ENCODE data around the gene LRP5. TPM values are rescaled to one million over a fixed set of nuclear protein-coding genes. Genes with fewer than 3 reads are reported as not detected.

Gene LRP5
- total RNA-seq, 1 experiment from 2014 or later = 129 TPM

DNA sequence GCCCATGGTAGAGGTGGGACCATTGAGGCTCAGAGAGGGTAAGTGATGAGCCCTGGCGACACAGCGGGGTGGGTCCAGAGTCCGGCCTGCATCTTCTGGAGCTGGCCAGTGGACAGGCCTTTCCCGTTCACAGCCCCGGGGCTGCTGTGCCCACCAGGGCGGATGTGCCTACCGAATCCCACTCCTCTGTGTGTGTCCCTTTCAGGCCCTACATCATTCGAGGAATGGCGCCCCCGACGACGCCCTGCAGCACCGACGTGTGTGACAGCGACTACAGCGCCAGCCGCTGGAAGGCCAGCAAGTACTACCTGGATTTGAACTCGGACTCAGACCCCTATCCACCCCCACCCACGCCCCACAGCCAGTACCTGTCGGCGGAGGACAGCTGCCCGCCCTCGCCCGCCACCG, 136.2 kb downstream of the LRP5 start:
- CTCF ChIA-PET = interaction anchor here (0.6 to 0.7 kb wide), 2 partner anchors 191 to 600 kb away, joined by 4 to 10 read pairs; no protein-coding TSS in a partner anchor
- Histone ChIP-seq H3K79me2 (ENCODE audit: low read depth) (no peaks in the 10 kb centered on the region), H3K36me3 (ENCODE audit: low read depth) (peaks cover 8% of the 10 kb centered on the region), H3K4me3 (no peak overlapping the region), H3K4me1 (replicated peaks; ENCODE audit: insufficient read depth) (no peaks in the 10 kb centered on the region), H3K27me3 (ENCODE audit: insufficient read depth, low read depth) (no peaks in the 10 kb centered on the region), H3K27ac (no peak overlapping the region), H4K20me1 (ENCODE audit: insufficient read depth) (peaks cover 12% of the 10 kb centered on the region), H2AFZ (no peak overlapping the region), H3K9me2 (ENCODE audit: insufficient read depth) (no peaks in the 10 kb centered on the region), H3F3A (ENCODE audit: insufficient read depth, low read depth) (peaks cover 18% of the 10 kb centered on the region; the same call in 1 of the 2 replicates), H3K4me2 (no peak overlapping the region), H3K9me3 (ENCODE audit: insufficient read depth, low read depth) (no peaks in the 10 kb centered on the region)
- intact Hi-C loops (cut with micrococcal nuclease; ENCODE audit: unreplicated experiment) = no loop called here
- DNase-seq = no peak
- POLR2A ChIA-PET (ENCODE audit: unreplicated experiment) = interaction anchor here (0.5 kb wide), 1 partner anchor 203 kb away, joined by 4 read pairs; no protein-coding TSS in a partner anchor
- TF ChIP-seq, protein P1, sequence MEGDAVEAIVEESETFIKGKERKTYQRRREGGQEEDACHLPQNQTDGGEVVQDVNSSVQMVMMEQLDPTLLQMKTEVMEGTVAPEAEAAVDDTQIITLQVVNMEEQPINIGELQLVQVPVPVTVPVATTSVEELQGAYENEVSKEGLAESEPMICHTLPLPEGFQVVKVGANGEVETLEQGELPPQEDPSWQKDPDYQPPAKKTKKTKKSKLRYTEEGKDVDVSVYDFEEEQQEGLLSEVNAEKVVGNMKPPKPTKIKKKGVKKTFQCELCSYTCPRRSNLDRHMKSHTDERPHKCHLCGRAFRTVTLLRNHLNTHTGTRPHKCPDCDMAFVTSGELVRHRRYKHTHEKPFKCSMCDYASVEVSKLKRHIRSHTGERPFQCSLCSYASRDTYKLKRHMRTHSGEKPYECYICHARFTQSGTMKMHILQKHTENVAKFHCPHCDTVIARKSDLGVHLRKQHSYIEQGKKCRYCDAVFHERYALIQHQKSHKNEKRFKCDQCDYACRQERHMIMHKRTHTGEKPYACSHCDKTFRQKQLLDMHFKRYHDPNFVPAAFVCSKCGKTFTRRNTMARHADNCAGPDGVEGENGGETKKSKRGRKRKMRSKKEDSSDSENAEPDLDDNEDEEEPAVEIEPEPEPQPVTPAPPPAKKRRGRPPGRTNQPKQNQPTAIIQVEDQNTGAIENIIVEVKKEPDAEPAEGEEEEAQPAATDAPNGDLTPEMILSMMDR (conservative IDR thresholded peaks at IDR 0.05) = no peak
- TF ChIP-seq EZH2 (IDR thresholded peaks at IDR 0.05; ENCODE audit: low read depth) = no peak
- BruUV-seq (replicated peaks) = no TSS peak

DNA sequence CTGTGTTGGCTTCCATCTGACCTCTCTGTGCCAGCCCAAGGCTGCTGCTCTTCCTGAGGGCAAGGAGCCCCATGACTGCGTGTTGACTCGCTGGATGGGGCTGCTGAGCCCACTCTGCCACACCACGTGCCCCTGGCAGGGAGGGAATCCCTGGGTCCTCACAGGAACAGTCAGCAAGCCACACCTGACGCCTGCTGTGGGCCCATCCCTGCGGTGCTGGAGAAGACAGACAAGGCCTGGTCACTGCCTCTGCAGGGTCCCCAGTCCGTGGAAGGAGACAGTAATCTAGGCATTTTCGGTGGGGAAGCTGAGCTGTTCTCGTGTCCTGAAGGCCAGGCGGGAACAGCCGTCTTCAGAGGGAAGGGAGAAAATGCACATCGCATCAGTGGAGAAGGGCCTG, 137.6 kb downstream of the LRP5 start:
- no peaks in the 10 kb centered on the region for H3K9me3 ChIP-seq (ENCODE audit: insufficient read depth, low read depth)
- no peaks in the 10 kb centered on the region for H3K4me1 ChIP-seq (replicated peaks; ENCODE audit: insufficient read depth)
- H2AFZ ChIP-seq = no peak overlapping the region
- H3F3A ChIP-seq (ENCODE audit: insufficient read depth, low read depth) = peaks cover 18% of the 10 kb centered on the region; the same call in 1 of the 2 replicates
- no peak for DNase-seq
- H3K4me2 ChIP-seq = no peak overlapping the region
- no peak for TF ChIP-seq EZH2 (IDR thresholded peaks at IDR 0.05; ENCODE audit: low read depth)
- TF ChIP-seq, protein P1 (conservative IDR thresholded peaks at IDR 0.05) = no peak
- peaks cover 8% of the 10 kb centered on the region for H3K36me3 ChIP-seq (ENCODE audit: low read depth)
- intact Hi-C loops (cut with micrococcal nuclease; ENCODE audit: unreplicated experiment) = no loop called here
- no peaks in the 10 kb centered on the region for H3K27me3 ChIP-seq (ENCODE audit: insufficient read depth, low read depth)
- no TSS peak for BruUV-seq (replicated peaks)
- no peak overlapping the region for H3K4me3 ChIP-seq
- POLR2A ChIA-PET (ENCODE audit: unreplicated experiment) = no interaction called here
- CTCF ChIA-PET = no interaction called here
- no peaks in the 10 kb centered on the region for H3K79me2 ChIP-seq (ENCODE audit: low read depth)
- no peaks in the 10 kb centered on the region for H3K9me2 ChIP-seq (ENCODE audit: insufficient read depth)
- H3K27ac ChIP-seq = no peak overlapping the region
- H4K20me1 ChIP-seq (ENCODE audit: insufficient read depth) = peaks cover 12% of the 10 kb centered on the region

DNA sequence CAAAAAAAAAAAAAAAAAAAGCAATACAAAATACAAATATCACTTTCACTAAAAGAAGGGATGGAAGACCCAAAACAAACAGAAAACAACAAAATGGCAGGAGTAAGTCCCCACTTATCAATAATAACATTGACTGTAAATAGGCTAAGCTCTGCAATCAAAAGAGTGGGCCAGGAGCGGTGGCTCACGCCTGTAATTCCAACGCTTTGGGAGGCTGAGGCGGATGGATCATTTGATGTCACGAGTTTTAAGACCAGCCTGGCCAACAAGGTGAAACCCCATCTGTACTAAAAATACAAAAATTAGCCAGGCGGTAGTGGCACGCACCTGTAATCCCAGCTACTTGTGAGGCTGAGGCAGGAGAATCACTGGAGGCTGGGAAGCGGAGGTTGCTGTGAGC, 138.3 kb downstream of the LRP5 start:
- intact Hi-C loops (cut with micrococcal nuclease; ENCODE audit: unreplicated experiment) = no loop called here
- CTCF ChIA-PET = no interaction called here

More for the DNA sequence above, 138.3 kb downstream of the LRP5 start:
- Histone ChIP-seq H3K27me3 (ENCODE audit: insufficient read depth, low read depth) (no peaks in the 10 kb centered on the region), H4K20me1 (ENCODE audit: insufficient read depth) (peaks cover 12% of the 10 kb centered on the region), H3K4me1 (replicated peaks; ENCODE audit: insufficient read depth) (no peaks in the 10 kb centered on the region), H3K79me2 (ENCODE audit: low read depth) (no peaks in the 10 kb centered on the region), H3K9me3 (ENCODE audit: insufficient read depth, low read depth) (no peaks in the 10 kb centered on the region), H2AFZ (no peak overlapping the region), H3K27ac (no peak overlapping the region), H3F3A (ENCODE audit: insufficient read depth, low read depth) (peaks cover 18% of the 10 kb centered on the region; the same call in 1 of the 2 replicates), H3K4me3 (no peak overlapping the region), H3K9me2 (ENCODE audit: insufficient read depth) (no peaks in the 10 kb centered on the region), H3K36me3 (ENCODE audit: low read depth) (peaks cover 8% of the 10 kb centered on the region), H3K4me2 (no peak overlapping the region)
- BruUV-seq (replicated peaks) = no TSS peak
- TF ChIP-seq EZH2 (IDR thresholded peaks at IDR 0.05; ENCODE audit: low read depth) = no peak
- TF ChIP-seq, protein P1 (conservative IDR thresholded peaks at IDR 0.05) = no peak
- DNase-seq = no peak
- POLR2A ChIA-PET (ENCODE audit: unreplicated experiment) = no interaction called here
